ENCODE results near the gene THSD1. TPM values are rescaled to one million over a fixed set of nuclear protein-coding genes. Genes with fewer than 3 reads are reported as not detected.
"Not testable (repeated sequence)": the region's sequence is repeated elsewhere in the genome, so short reads cannot be mapped to it uniquely, and the experiment has no call there.

THSD1 gene
- polyA plus RNA-seq, 2 of the 4 experiments (the other 2 are of a cell fraction), result 5.4 to 6.1 TPM

DNA sequence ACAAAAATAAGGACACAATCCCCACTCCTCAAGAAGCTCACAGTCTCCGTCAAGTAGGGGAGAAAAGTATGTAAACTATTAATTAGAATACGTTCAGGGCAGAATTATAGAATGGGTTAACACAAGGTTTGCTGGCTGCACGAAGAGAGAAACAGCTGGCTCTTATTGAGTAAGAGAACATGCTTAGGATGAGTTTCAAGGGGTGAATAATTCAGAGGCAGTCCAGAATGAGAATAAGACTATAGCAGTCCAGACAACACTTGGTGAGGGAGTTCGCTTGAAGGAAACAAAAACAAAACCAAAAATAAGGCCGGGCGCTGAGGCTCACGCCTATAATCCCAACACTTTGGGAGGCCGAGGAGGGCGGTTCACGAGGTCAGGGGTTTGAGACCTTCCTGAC is 61.9 kb downstream of the THSD1 start:
- no peak for ATAC-seq
- ChIA-PET POLR2A (interaction anchor here (2.4 kb wide), 1 partner anchor 106 kb away, joined by 18 read pairs; the partner anchor contains the start of gene VPS36), CTCF (interaction anchor here (1.0 to 9.3 kb wide), 5 partner anchors 9 to 106 kb away, joined by 3 to 115 read pairs (median 3); partner anchors contain the start of gene VPS36)
- Histone ChIP-seq H3K4me3 (no peak overlapping the region), H3K4me1 (peaks cover 6% of the 10 kb centered on the region; the same call in 2 of the 3 replicates), H3K9me3 (no peaks in the 10 kb centered on the region), H3K4me2 (no peak overlapping the region), H3K27ac (no peak overlapping the region)
- DNase-seq (ENCODE audit: low read depth in 1 of 2, low spot score in 1 of 2), result no peak
- WGBS (ENCODE audit: missing lambda C conversion rate), result 92% methylated on average over 10 of the region's 10 CpGs
- FAIRE-seq, result no peak
- TF ChIP-seq ESRRA (IDR thresholded peaks at IDR 0.05; ENCODE audit: borderline replicate concordance, low read length) (no peak), CHD4 (IDR thresholded peaks at IDR 0.05; ENCODE audit: borderline replicate concordance) (no peak), CHD2 (IDR thresholded peaks at IDR 0.05; ENCODE audit: low read length, partially characterized antibody) (no peak), RAD21 (conservative IDR thresholded peaks at IDR 0.05 in 1 of 2, IDR thresholded peaks at IDR 0.05 in 1 of 2) (no peak), JUN (IDR thresholded peaks at IDR 0.05) (no peak), KDM5A (IDR thresholded peaks at IDR 0.05) (no peak), RCOR1 (IDR thresholded peaks at IDR 0.05; ENCODE audit: low read depth, low read length) (no peak), CBX8 (IDR thresholded peaks at IDR 0.05) (no peak), HOXB5 (CRISPR knock-in tag; IDR thresholded peaks at IDR 0.05) (no peak)
- TF ChIP-seq, protein P1, sequence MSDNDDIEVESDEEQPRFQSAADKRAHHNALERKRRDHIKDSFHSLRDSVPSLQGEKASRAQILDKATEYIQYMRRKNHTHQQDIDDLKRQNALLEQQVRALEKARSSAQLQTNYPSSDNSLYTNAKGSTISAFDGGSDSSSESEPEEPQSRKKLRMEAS (IDR thresholded peaks at IDR 0.05), result no peak

DNA sequence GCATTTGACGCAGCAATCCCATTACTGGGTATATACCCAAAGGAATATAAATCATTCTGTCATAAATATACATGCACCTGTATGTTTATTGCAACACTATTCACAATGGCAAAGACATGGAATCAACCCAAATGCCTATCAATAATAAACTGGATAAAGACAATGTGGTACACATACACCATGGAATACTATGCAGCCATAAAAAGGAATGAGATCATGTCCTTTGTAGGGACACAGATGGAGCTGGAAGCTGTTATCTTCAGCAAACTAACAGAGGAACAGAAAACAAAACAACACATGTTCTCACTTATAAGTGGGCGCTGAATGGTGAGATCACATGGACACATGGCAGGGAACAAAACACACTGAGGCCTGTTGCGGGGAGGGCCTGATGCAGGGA is 63.8 kb downstream of the THSD1 start:
- not testable (repeated sequence) for H3K4me3 ChIP-seq; ATAC-seq; H3K4me2 ChIP-seq; H3K4me1 ChIP-seq; H3K9me3 ChIP-seq; FAIRE-seq; H3K27ac ChIP-seq; DNase-seq (ENCODE audit: low read depth in 1 of 2, low spot score in 1 of 2)
- ChIA-PET POLR2A (interaction anchor here (2.4 kb wide), 1 partner anchor 108 kb away, joined by 18 read pairs; the partner anchor contains the start of gene VPS36), CTCF (interaction anchor here (1.4 to 9.3 kb wide), 2 partner anchors 19 to 108 kb away, joined by 7 to 115 read pairs; partner anchors contain the start of gene VPS36)
- WGBS (ENCODE audit: missing lambda C conversion rate), result 94% methylated on average over 3 of the region's 3 CpGs

DNA sequence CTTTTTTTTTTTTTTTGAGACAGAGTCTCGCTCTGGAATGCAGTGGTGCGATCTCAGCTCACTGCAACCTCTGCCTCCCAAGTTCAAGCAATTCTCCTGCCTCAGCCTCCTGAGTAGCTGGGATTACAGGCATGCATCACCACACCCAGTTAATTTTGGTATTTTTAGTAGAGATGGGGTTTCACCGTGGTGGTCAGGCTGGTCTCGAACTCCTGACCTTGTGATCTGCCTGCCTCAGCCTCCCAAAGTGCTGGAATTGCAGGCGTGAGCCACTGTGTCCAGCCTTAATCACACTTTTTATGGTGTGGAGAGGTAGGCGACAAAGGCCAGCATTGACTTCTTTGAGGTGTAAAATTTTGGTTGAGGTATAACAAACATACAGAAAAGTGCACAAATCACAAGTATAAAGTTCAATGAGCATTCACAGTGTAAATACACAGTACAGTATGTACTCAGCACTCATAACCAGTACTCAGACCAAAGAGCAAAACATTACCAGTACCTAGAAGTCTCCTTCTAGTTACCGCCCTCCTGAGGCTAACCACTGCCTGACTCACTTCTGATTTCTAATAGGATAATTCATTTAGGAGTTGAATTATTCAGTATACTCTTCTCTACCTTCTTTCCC is 68.0 kb downstream of the THSD1 start:
- H3K9me3 ChIP-seq; H3K4me2 ChIP-seq; POLR2A ChIA-PET; H3K4me1 ChIP-seq; DNase-seq (ENCODE audit: low read depth in 1 of 2, low spot score in 1 of 2); H3K4me3 ChIP-seq; ATAC-seq; FAIRE-seq; H3K27ac ChIP-seq: not testable (repeated sequence)
- 49% methylated on average over 7 of the region's 7 CpGs for WGBS (ENCODE audit: missing lambda C conversion rate)
- CTCF ChIA-PET, result interaction anchor here (9.3 kb wide), 1 partner anchor 112 kb away, joined by 115 read pairs; the partner anchor contains the start of gene VPS36

DNA sequence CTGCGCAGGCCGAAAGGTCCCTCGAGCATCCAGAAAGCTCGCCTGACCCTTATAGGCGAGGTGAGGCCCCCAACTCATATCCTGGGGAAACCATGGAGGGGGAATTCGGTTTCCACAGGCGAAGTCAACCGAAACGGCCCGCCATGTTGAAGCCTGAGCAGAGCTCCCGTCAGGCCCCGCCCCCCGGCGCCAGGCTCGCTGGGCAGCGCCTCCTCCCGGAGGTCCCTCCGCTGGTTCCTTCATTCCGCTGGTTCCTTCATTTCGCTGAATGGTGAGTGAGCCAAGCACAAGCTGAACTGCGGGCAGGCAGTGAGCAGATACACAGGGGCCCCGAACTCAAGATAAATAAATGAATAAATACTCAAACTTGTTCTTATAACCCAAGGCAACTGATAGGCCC is 71.9 kb downstream of the THSD1 start:
- H3K4me1 ChIP-seq; H3K9me3 ChIP-seq; FAIRE-seq; H3K27ac ChIP-seq; H3K4me3 ChIP-seq; H3K4me2 ChIP-seq; DNase-seq (ENCODE audit: low read depth in 1 of 2, low spot score in 1 of 2); POLR2A ChIA-PET; CTCF ChIA-PET; ATAC-seq: not testable (repeated sequence)
- WGBS (ENCODE audit: missing lambda C conversion rate), result no CpG with 5 or more reads among the region's 22 CpGs

DNA sequence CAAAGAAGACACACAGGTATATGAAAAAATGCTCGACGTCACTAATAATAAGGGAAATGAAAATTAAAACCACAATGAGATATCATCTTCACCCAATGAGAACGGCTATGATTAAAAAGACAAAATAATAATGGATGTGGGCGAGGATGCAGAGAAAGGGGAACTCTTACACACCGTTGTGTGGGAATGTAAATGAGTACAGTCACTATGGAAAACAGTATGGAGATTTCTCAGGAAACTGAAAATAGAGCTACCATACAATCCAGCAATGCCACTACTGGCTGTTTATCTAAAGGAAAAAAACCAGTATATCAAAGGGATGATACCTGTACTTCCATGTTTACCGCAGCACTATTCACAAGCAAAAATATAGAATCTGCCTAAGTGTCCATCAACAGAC is 74.1 kb downstream of the THSD1 start:
- ATAC-seq; H3K4me2 ChIP-seq; H3K27ac ChIP-seq; CTCF ChIA-PET; H3K4me1 ChIP-seq; FAIRE-seq; POLR2A ChIA-PET; DNase-seq (ENCODE audit: low read depth in 1 of 2, low spot score in 1 of 2); H3K9me3 ChIP-seq; H3K4me3 ChIP-seq: not testable (repeated sequence)
- 41% methylated on average over 3 of the region's 6 CpGs for WGBS (ENCODE audit: missing lambda C conversion rate)

Small RNA genes lying within 50 kb of the gene (small RNA-seq; reads per million reads assigned to genes)
- 0 to 1.3 (median 0) reads per million in 6 experiments for gene RNY4P24

Other genes with a start within 250 kb of the THSD1 start
- gene NEK3, start 246.6 kb downstream of the THSD1 start, polyA plus RNA-seq (2011; rRNA removed), result 16.9 and 19.3 TPM in 2 replicates
- 6.5 to 9.3 TPM (median 6.6 TPM) in 3 replicates for gene NEK3, start 246.6 kb downstream of the THSD1 start, polyA plus RNA-seq (2017; fragmentation: RNase III; extraction: RNeasy Plus Mini Kit Qiagen cat#74134 plus additional on column Dnase treatment)
- gene VPS36, start 44.5 kb upstream of the THSD1 start, polyA plus RNA-seq (2011; rRNA removed), result 23.1 and 26.7 TPM in 2 replicates
- 12.6 to 14.5 TPM (median 12.6 TPM) in 3 replicates for gene VPS36, start 44.5 kb upstream of the THSD1 start, polyA plus RNA-seq (2017; fragmentation: RNase III; extraction: RNeasy Plus Mini Kit Qiagen cat#74134 plus additional on column Dnase treatment)
- gene CKAP2, start 49.3 kb upstream of the THSD1 start, polyA plus RNA-seq (2011; rRNA removed), result 24.5 and 25.4 TPM in 2 replicates
- 29.9 to 33.4 TPM (median 30.5 TPM) in 3 replicates for gene CKAP2, start 49.3 kb upstream of the THSD1 start, polyA plus RNA-seq (2017; fragmentation: RNase III; extraction: RNeasy Plus Mini Kit Qiagen cat#74134 plus additional on column Dnase treatment)
- 6.3 and 8.5 TPM in 2 replicates for gene HNRNPA1L2, start 236.3 kb upstream of the THSD1 start, polyA plus RNA-seq (2011; rRNA removed)
- 5.8 to 6.3 TPM (median 6.2 TPM) in 3 replicates for gene HNRNPA1L2, start 236.3 kb upstream of the THSD1 start, polyA plus RNA-seq (2017; fragmentation: RNase III; extraction: RNeasy Plus Mini Kit Qiagen cat#74134 plus additional on column Dnase treatment)
- 37.7 and 56.4 TPM in 2 replicates for gene SUGT1, start 246.7 kb upstream of the THSD1 start, polyA plus RNA-seq (2011; rRNA removed)
- gene SUGT1, start 246.7 kb upstream of the THSD1 start, polyA plus RNA-seq (2017; fragmentation: RNase III; extraction: RNeasy Plus Mini Kit Qiagen cat#74134 plus additional on column Dnase treatment), result 60.4 to 62.1 TPM (median 61.4 TPM) in 3 replicates

Data from A549 (cell line).